ENCODE measurements around the gene TFIP11.
"Not testable (repeated sequence)": the region's sequence is repeated elsewhere in the genome, so short reads cannot be mapped to it uniquely, and the experiment has no call there.

Gene TFIP11

GRCh38 chr22:26540119-26540518, 27.8 kb upstream of the TFIP11 start:
- DNase-seq: no peak

- no peak for DNase-seq
Measured at GRCh38 chr22:26536762-26537134, 24.5 kb upstream of the TFIP11 start.

GRCh38 chr22:26536056-26536761, 23.9 kb upstream of the TFIP11 start:
- no peak for DNase-seq

GRCh38 chr22:26535603-26535908, 23.3 kb upstream of the TFIP11 start:
- no peak for DNase-seq

GRCh38 chr22:26534874-26535602, 22.8 kb upstream of the TFIP11 start:
- no peak for DNase-seq

GRCh38 chr22:26534171-26534855, 22.0 kb upstream of the TFIP11 start:
- DNase-seq: no peak

GRCh38 chr22:26529345-26529744, 17.1 kb upstream of the TFIP11 start:
- no peak for DNase-seq

GRCh38 chr22:26528518-26528917, 16.2 kb upstream of the TFIP11 start:
- DNase-seq: not testable (repeated sequence)

GRCh38 chr22:26527574-26528465, 15.5 kb upstream of the TFIP11 start:
- no peak for DNase-seq

GRCh38 chr22:26527167-26527566, 14.9 kb upstream of the TFIP11 start:
- DNase-seq: no peak

- DNase-seq: no peak
Measured at GRCh38 chr22:26525946-26526564, 13.8 kb upstream of the TFIP11 start.

GRCh38 chr22:26524870-26525269, 12.6 kb upstream of the TFIP11 start:
- no peak for DNase-seq

- DNase-seq: no peak
Measured at GRCh38 chr22:26522592-26522991, 10.3 kb upstream of the TFIP11 start.

- no peak for DNase-seq
Measured at GRCh38 chr22:26522012-26522411, 9.7 kb upstream of the TFIP11 start.

GRCh38 chr22:26517429-26517828, 5.2 kb upstream of the TFIP11 start:
- DNase-seq: no peak

- DNase-seq: no peak
Measured at GRCh38 chr22:26516503-26516902, 4.2 kb upstream of the TFIP11 start.

- DNase-seq: no peak
Measured at GRCh38 chr22:26515931-26516330, 3.7 kb upstream of the TFIP11 start.

GRCh38 chr22:26514419-26515161, 2.3 kb upstream of the TFIP11 start:
- DNase-seq: no peak

GRCh38 chr22:26513838-26514237, 1.6 kb upstream of the TFIP11 start:
- DNase-seq: no peak

- no peak for DNase-seq
Measured at GRCh38 chr22:26508148-26508547, 4.1 kb downstream of the TFIP11 start.

GRCh38 chr22:26503758-26504157, 8.5 kb downstream of the TFIP11 start:
- DNase-seq: no peak

All from CD4-positive, alpha-beta T cell treated with Interferon alpha-2 for 1 hour (primary cell).